ENCODE measurements around the gene ELK4. TPM values are rescaled to one million over a fixed set of nuclear protein-coding genes. Genes with fewer than 3 reads are reported as not detected.

Gene ELK4
- total and polyA plus RNA-seq, 2 donors (not counting 3 experiments of a cell fraction or from before 2014, with no cell fraction given), result 8.7 to 107 TPM

GRCh38 chr1:205567716-205568115, 64.1 kb downstream of the ELK4 start:
- Histone ChIP-seq H3K9ac (replicated peaks; ENCODE audit: extremely low read depth, insufficient read depth, low read length) (no peak overlapping the region), H3K9me3 (replicated peaks; ENCODE audit: control insufficient read depth, insufficient read depth, low read length) (no peaks in the 10 kb centered on the region), H2AFZ (ENCODE audit: low read depth, low read length) (no peak overlapping the region), H3K79me2 (ENCODE audit: control insufficient read depth, insufficient read depth, low read length) (no peaks in the 10 kb centered on the region), H3K27me3 (ENCODE audit: control insufficient read depth in 2 of 2, insufficient read depth in 2 of 2, low read length in 2 of 2) (peaks cover 51 to 67% of the 10 kb centered on the region in 2 experiments), H3K27ac (ENCODE audit: insufficient read depth, low read depth, low read length) (no peak overlapping the region), H3K9me1 (replicated peaks; ENCODE audit: control insufficient read depth, extremely low read depth, insufficient read depth, low read length) (no peaks in the 10 kb centered on the region), H3K4me1 (ENCODE audit: control insufficient read depth, extremely low read depth, insufficient read depth, low read length) (no peaks in the 10 kb centered on the region), H4K20me1 (replicated peaks; ENCODE audit: control insufficient read depth, extremely low read depth, insufficient read depth, low read length) (no peaks in the 10 kb centered on the region), H3K36me3 (ENCODE audit: control insufficient read depth in 2 of 2, extremely low read depth in 1 of 2, insufficient read depth in 2 of 2, low read length in 2 of 2) (no peaks in the 10 kb centered on the region), H3K4me3 (replicated peaks in 1 of 3; ENCODE audit: insufficient read depth in 1 of 3, low read depth in 1 of 3, low read length in 3 of 3) (no peak overlapping the region), H3K4me2 (ENCODE audit: insufficient read depth, low read length) (no peak overlapping the region)
- POLR2A ChIA-PET, result no interaction called here
- FAIRE-seq, result no peak
- CTCF ChIA-PET, result interaction anchor here (1.2 to 1.3 kb wide), 2 partner anchors 18 to 90 kb away, joined by 3 read pairs; no protein-coding TSS in a partner anchor
- TF ChIP-seq POLR2AphosphoS5 (IDR thresholded peaks at IDR 0.05; ENCODE audit: insufficient read depth, low read depth, low read length), result no peak
- no peak for TF ChIP-seq FOS (IDR thresholded peaks at IDR 0.05; ENCODE audit: borderline replicate concordance, insufficient read depth, low read length)
- no peak for TF ChIP-seq CTCF (IDR thresholded peaks at IDR 0.05; ENCODE audit: extremely low read depth in 1 of 2, insufficient read depth in 1 of 2, low read depth in 1 of 2, low read length in 2 of 2)
- no peak for TF ChIP-seq JUN (IDR thresholded peaks at IDR 0.05; ENCODE audit: borderline replicate concordance, insufficient read depth, insufficient read length, low read depth)
- TF ChIP-seq GATA2 (IDR thresholded peaks at IDR 0.05; ENCODE audit: insufficient read depth, insufficient read length, low read depth, low read length), result no peak
- TF ChIP-seq MAX (IDR thresholded peaks at IDR 0.05; ENCODE audit: insufficient read depth, insufficient read length), result no peak
- TF ChIP-seq POLR2A (IDR thresholded peaks at IDR 0.05; ENCODE audit: low read depth, low read length), result no peak
- TF ChIP-seq EZH2 (IDR thresholded peaks at IDR 0.05; ENCODE audit: borderline replicate concordance, low read depth, low read length, severe bottlenecking), result no peak
- no peak for TF ChIP-seq MYC (IDR thresholded peaks at IDR 0.05; ENCODE audit: low read depth, low read length)
- dilution Hi-C loops (cut with MboI; ENCODE audit: extremely low pct_ligation_motif_present, low sequenced_read_pairs) (no loop called here), intact Hi-C loops (cut with micrococcal nuclease) (no loop called here)
- no peak for DNase-seq (ENCODE audit: low read depth, low spot score)
- no TSS peak for BruUV-seq (replicated peaks)
